ENCODE measurements around the gene SOX15.
"Not testable (repeated sequence)": the region's sequence is repeated elsewhere in the genome, so short reads cannot be mapped to it uniquely, and the experiment has no call there.

Gene SOX15

DNA sequence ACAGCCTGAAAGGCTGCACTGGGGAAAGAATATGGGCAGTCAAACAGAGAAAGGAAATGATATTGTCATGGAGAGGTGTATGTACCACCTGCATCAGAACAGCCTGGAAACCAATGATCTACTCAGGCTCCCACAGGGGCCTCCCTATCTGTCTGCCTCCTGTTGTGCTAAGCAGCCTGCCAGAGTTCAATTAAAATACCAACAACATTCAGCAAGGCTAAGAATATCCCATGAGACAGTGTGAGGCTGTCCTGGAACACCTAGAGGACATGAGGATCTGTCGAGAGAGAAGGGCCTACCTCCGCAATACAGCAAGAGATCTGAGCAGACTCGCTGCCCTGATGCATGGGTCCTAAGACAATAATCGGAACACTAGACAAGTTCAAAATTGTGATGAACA, 16.4 kb upstream of the SOX15 start:
- DNase-seq: no peak

DNA sequence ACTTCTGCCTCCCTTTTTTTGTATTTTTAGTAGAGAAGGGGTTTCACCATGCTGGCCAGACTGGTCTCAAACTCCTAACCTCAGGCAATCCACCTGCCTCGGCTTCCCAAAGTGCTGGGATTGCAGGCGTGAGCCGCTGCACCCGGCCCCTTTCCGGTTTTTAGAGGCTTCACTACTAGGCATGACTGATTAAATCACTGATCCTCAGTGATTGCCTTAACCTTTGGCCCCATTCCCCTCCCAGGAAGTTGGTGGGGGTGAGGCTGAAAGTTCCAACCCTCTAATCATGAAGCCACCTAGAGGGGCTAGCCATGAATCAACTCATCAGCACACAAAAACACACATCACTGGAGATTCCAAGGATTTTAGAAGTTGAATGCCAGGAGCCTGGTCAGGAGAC, 7.7 kb upstream of the SOX15 start:
- DNase-seq: not testable (repeated sequence)

DNA sequence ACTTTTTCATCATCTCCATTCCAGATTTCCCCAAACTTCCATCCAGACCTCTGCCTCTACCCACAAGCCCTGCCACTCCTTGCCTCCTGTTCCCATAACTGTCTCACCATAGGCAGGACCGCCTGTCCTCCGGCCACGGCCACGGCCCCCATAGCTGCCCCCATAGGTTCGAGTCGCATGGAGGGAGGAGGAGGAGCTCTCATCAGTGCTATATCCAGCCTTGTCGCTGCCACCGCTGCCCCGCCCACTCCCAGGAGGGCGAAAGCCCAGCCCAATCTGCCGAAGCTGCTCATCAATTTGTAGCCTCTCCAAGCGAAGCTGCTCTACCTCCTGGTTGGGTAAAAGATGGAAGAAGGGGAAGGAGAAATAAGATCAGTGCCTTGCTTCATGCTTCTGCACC, 3.4 kb upstream of the SOX15 start:
- no peak for DNase-seq

DNA sequence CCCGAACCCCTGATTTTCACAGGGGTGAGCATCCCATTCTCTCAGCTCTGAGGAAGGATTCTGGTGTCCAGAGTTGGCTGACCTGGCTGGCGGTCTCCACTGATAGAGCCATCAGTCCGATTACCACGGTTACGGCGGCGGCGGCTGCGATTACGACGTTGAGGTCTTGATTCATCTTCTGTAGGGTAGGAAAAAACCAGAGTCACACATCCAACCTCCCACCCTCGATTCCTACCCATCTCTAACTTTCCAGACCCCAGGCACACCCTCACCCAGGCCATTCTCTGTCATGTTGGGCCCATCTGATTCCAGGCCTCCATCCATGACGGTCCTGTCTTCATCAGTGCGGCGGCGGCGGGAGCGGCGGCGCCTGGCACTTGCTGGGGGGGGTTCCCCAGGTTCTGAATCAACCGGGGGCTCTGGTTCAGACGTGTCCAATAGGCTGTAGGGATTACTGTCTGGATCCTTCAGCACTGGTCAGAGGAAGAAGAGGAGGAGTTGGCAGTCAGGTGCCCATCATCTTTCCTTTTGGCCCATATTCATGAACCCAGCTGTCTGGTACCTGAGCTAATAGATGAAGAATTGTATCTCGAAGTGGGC, 2.6 kb upstream of the SOX15 start:
- DNase-seq: no peak

DNA sequence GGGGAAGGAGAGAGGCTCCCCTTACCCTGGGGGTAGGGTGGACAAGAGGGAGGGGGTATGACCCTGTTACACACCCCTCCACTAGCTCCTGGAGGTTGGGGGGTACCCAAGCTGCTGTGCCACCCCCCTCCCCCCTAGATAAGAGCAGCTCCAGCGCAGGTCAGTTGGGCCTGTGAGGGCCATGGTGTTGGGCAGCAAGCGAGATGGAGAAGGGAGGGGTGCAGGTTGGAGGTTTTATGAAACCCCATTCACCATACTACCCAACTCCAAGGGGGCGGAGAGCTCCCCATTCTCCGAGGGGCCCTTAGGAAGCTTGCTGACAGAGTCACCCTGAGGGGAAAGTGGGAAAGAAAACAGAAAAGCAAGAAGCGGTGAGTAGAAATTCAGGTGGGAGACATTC, 1.7 kb upstream of the SOX15 start:
- no peak for DNase-seq

DNA sequence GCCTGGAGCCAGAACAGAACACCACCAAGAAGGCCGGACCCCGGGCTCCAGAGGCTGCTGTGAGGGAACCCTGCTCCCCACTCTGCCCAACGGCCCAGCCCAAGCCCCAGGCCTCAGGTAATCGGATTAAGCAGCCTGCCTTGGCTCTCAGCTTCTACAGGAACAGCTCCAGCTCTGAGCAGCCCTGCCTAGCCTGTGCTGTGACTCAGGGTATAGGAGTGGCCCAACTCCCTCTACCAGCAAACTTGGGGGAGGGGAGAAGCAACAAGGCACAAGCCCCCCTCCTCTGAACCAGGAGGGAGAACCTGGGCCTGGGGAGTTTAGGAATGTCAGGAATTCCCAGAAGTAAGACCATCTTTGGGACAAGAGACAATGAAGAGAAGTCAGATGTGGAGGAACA, 849 bp upstream of the SOX15 start:
- DNase-seq: no peak

DNA sequence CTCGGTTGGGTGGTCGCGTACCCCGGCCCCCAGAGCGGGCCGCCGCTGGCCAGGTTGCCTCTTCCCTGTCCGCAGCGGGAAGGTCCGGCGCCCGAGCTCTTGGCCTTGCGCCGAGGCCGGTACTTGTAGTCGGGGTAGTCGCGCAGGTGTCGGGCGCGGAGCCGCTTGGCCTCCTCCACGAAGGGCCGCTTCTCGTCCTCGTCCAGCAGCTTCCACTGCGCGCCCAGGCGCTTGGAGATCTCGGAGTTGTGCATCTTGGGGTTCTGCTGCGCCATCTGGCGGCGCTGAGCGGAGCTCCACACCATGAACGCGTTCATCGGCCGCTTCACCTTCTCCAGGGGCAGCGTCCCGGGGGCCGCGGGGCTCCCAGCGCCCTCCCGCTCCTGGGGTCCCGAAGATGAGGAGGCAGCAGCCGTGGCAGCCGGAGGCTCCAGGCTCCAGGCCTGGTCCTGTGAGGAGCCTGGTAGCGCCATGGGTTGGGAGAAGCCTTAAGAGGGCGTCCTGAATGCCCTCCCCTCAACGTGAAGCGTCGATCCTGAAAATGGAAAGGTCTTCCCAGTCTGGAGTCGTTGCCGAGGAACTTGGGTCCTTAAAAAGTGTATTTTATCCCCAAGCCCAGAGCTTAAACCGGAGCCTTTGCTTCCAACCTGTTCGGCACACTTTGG, 558 bp downstream of the SOX15 start:
- DNase-seq: no peak

DNA sequence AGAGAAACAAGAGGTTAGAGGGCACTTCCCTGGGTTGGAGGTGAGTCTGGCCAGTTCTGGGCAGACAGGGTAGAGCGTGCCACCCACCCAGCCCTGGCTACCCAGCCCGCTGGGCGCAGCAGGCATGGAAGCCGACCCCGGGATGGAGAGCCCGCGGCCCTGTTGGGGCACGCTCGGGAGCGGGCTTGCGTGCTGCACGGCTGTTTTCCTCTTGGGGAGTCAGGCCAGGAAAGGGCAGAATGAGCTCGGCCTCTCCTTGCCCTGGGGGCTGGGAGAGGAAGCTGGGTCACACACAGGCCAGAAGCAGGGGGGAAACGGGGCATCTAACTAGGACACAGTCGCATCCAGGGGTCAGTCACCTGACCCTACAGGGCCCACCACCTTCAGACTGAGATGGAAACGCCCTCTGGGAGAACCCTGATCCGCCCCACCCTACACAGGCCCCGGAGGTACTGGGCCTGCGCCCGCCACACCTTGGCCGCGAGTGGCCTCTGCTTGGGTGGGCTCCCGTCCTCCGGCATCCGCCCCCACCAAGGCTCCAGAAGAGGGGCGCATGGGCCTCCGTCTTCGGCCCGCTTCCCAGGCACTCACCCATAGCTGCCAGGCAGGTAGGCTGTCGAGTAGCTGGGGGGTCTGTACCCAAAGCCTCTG, 1.2 kb downstream of the SOX15 start:
- no peak for DNase-seq

DNA sequence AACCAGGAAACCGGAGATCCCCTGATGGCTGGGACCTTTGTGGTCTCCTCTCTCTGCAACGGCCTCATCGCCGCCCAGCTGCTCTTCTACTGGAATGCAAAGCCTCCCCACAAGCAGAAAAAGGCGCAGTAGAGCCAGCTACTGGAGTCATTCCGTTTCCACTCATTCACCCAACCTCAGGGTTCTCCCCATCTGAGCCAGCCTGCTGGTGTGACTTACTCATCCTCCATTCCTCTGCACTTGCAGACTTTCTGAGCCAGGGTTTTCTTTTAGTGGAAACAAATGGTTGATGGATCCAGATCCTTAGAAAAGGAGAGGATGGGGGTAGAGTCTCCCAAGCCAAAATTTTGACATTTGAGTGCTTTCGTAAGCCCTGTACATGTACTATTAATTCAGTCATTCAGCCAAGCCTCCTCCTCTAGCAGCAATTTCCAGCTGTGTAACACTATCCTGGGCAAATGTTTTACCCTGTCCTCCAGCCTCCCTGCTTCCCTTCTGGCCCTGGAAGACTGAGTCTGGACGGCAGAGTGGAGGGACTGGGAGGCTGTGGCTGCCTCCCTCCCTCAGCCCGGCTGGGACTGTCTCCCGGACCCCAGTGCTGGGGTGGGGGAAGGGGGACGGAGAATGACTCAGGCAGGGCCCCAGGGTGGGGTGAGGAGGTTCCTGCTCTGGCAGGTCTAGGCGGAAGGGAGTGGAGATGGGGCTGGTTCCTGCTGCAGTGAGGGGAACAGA, 2.3 kb downstream of the SOX15 start:
- no peak for DNase-seq

DNA sequence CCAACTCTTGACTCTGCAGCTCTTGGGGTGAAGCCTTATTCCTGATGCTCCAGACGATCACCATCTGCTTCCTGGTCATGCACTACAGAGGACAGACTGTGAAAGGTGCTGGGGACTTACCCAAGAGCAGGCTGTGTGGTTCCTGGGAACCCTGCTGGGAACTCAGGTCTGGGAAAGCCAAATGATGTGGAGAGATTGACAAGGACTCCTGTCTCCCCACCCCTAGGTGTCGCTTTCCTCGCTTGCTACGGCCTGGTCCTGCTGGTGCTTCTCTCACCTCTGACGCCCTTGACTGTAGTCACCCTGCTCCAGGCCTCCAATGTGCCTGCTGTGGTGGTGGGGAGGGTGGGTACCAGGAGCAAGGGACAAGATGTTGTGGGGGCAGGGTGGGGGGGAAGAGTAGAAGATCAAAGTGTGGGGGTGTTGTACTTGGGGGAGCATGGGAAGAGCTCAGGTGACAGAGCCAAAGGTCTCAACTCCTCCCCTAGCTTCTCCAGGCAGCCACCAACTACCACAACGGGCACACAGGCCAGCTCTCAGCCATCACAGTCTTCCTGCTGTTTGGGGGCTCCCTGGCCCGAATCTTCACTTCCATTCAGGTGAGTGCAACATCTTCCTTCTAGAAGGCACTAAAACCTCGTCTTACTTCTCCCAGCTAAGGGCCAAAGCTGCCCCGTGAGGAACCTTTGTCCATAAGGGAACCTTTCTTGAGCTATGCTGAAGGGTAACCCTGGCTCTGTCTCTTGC, 3.0 kb downstream of the SOX15 start:
- no peak for DNase-seq

DNA sequence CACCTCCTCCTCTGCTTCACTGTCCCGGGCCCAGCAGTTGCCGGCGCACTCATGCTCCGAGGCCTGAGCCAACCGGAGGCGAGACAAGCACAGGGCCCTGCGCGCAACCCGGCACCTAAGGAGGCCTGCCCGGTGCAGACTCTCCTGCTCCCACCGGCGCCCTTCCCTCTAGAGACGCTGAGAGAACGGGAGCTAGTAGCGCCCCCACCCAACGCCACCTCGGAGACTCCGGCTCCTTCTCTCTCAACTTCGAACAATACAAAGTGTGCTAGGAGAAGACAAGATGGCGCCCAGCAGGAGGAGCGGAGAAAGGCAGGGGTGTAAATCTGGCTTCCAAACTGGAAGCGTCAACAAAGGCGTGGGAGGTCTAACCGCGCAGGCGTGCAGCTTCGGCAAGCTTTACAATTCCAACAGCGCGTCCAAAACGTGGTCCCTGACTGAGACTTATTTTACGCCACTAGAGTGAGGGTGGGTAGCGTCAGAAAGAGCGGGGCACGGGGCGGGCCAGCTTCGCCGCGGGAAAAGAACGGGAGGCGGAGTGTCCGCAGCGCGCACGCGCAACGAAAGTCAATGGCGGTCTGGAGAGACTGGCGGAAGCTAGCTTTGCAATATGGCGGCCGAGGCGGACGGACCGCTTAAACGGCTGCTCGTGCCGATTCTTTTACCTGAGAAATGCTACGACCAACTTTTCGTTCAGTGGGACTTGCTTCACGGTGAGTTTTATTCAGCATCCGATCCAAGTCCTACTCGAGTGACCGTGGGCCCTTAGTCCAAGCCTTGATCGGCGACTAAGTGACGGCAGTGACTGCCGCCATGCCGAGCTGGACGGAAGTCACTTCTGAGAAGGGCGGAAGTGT, 6.4 kb downstream of the SOX15 start, which contains the start of gene MPDU1:
MPDU1 (plus strand) TSS at position 600 of the 857 bp plus-strand sequence; CDS start at position 611, 11 bp downstream.
- DNase-seq: peak; percentile 97

DNA sequence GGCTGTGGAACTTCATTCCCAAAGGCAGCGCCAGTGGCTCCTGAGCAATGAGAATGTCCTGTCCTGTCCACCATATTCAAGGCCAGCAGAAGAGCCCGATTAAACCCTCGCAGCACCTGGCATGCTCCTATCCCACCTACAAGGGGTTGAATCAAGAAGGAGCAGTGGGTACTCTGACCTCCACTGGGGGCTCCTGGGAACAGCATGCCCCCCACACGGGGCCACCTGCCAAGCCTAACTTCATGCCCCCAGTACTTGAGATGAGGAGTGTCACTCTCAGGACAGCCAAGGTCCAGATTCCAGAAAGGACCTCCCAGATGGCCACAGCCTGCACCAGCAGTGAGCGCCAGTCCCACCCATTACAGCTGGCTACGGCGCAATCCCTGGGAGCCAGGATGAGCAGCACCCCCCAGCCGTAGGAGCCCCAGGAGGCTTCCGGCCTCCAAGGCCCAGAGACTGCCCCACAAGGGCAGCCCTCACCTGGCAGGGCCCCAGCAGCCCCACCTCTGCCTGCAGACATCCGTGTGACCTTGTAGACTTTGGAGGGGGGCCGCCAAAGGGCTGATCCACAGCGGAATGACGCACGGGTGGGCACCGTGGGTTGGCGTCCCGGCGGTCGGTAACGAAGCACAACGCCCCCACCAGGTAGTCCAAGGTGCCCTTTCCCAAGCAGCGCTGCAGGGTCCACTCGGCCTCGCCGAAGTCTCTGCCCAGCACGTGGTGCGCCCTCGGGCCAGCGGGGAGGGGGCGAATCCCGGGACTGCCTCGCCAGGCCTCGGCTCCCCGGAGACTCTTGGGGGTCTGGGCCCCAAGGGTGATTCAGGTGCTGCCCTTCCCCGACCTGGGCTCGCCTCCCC, 7.3 kb downstream of the SOX15 start:
- DNase-seq: no peak

DNA sequence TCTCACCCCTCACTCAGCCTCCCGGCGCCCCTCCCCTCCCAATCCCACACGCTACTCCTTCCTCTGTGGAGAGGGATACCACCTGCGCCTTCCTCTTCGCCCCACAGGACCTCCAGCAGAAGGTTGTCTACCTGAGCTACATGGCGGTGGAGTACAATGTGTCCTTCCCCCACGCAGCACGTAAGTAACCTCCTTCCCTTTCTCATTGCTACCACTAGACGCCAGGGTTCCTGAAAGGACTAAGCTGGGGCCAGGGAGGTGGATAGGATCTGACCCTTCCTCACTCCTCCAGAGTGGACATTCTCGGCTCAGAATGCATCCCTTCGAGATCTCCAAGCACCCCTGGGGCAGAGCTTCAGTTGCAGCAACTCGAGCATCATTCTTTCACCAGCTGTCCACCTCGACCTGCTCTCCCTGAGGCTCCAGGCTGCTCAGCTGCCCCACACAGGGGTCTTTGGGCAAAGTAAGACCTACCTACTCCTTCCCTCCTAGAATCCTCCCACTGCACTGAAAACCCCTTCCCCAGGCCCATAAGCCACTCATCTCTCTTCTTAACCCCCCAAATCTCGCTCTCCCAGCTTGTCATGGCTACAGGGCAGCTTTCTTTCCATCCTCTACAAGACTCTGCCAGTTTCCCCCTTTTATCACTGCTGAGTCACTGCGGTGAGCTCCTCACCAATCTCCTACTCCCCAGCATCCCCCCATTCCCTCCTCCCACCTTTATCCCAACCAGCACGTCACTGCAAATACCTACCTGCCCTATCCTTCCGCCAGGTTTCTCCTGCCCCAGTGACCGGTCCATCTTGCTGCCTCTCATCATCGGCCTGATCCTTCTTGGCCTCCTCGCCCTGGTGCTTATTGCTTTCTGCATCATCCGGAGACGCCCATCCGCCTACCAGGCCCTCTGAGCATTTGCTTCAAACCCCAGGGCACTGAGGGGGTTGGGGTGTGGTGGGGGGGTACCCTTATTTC, 9.0 kb downstream of the SOX15 start:
- DNase-seq: no peak

DNA sequence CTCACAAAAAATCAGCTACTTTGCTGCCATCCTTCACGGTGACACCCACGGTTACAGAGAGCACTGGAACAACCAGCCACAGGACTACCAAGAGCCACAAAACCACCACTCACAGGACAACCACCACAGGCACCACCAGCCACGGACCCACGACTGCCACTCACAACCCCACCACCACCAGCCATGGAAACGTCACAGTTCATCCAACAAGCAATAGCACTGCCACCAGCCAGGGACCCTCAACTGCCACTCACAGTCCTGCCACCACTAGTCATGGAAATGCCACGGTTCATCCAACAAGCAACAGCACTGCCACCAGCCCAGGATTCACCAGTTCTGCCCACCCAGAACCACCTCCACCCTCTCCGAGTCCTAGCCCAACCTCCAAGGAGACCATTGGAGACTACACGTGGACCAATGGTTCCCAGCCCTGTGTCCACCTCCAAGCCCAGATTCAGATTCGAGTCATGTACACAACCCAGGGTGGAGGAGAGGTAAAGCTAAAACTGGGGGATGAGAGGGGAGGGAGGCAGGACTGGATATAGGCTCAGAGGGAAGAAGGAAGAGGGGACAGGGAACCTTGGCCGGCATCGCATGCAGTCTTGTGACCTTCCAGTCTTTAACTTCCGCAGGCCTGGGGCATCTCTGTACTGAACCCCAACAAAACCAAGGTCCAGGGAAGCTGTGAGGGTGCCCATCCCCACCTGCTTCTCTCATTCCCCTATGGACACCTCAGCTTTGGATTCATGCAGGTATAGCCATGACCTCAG, 9.9 kb downstream of the SOX15 start:
- no peak for DNase-seq

DNA sequence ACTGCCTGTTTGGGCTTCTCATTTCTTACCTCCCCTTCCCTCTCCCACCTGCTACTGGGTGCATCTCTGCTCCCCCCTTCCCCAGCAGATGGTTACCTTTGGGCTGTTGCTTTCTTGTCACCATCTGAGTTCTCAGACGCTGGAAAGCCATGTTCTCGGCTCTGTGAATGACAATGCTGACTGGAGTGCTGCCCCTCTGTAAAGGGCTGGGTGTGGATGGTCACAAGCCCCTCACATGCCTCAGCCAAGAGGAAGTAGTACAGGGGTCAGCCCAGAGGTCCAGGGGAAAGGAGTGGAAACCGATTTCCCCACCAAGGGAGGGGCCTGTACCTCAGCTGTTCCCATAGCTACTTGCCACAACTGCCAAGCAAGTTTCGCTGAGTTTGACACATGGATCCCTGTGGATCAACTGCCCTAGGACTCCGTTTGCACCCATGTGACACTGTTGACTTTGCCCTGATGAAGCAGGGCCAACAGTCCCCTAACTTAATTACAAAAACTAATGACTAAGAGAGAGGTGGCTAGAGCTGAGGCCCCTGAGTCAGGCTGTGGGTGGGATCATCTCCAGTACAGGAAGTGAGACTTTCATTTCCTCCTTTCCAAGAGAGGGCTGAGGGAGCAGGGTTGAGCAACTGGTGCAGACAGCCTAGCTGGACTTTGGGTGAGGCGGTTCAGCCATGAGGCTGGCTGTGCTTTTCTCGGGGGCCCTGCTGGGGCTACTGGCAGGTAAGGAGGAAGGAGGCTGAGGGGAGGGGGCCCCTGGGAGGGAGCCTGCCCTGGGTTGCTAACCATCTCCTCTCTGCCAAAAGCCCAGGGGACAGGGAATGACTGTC, 10.7 kb downstream of the SOX15 start, which contains the start of gene CD68:
CD68 (plus strand) TSS at position 638 of the 833 bp plus-strand sequence; CDS start at position 678, 40 bp downstream.
- DNase-seq: no peak

DNA sequence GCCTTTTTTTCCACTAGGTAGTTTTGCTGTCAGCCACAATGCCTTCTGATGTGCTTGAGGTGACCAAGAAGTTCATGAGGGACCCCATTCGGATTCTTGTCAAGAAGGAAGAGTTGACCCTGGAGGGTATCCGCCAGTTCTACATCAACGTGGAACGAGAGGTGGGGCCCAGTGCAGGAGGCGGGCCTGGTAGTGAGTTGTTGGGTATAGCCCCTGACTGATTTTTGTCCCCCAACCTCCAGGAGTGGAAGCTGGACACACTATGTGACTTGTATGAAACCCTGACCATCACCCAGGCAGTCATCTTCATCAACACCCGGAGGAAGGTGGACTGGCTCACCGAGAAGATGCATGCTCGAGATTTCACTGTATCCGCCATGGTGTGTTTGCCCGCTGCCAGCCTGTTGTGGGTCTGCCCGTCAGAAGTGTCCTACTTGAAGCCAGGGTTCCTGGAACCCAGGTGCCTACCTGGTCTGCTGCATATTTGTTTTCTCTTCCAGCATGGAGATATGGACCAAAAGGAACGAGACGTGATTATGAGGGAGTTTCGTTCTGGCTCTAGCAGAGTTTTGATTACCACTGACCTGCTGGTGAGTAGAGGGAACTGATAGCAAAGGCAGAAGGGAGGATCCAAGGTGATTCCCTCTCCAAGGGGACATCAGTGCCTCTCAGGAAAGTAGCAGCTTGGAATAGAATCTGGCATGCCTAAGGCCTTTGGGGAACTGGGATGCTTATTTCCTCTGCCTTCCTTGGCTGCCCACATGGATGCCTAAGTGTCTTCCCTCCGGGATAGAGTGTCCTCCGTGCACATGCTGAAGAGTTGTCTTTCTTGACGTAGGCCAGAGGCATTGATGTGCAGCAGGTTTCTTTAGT, 12.3 kb downstream of the SOX15 start:
- no peak for DNase-seq

DNA sequence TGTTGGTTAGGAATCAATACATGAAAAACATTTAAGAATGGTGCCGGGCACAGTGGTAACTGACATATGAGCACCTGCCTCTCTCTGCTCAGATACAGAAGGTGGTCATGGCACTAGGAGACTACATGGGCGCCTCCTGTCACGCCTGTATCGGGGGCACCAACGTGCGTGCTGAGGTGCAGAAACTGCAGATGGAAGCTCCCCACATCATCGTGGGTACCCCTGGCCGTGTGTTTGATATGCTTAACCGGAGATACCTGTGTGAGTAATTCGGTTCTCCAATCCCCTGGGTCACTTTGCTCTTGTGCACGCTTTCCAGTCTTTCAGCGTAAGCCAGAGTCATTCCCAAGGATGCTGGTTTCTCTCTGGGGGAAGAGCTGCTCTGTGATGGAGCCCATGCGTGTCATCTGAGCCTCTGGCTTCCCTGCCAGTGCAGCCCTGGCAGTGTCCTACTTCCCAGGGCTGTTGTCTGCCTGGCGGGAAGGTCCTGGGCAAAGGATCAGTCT, 13.4 kb downstream of the SOX15 start:
- DNase-seq: no peak
